ENCODE data around the gene CPED1.

The CPED1 gene

GRCh38 chr7:121020989-121021969 is 32.8 kb downstream of the CPED1 start:
- no peak for TF ChIP-seq CTCF (conservative IDR thresholded peaks at IDR 0.05)
- H3K27ac ChIP-seq = peak overlapping the region; percentile 85

DNA sequence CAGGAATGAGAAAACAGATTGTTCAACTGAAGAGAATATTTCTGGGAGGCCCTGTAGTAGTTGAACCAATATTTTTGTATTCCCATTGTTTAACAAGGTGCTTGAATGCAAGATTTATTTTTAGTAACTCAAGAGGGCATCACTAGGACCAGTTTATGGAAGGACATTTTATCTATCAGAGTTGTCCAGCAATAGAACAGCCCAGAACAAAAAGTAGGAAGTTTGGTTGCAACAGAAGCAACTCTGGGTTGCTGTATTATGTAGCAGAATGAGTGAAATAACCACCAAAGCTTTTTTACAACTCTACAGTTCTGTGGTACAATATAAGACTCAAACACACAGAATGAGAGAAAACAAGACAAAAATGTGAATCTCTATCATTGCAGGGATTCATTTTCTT is 34.7 kb downstream of the CPED1 start:
- no peak for TF ChIP-seq CTCF (conservative IDR thresholded peaks at IDR 0.05)
- H3K27ac ChIP-seq = peak overlapping the region; percentile 85

DNA sequence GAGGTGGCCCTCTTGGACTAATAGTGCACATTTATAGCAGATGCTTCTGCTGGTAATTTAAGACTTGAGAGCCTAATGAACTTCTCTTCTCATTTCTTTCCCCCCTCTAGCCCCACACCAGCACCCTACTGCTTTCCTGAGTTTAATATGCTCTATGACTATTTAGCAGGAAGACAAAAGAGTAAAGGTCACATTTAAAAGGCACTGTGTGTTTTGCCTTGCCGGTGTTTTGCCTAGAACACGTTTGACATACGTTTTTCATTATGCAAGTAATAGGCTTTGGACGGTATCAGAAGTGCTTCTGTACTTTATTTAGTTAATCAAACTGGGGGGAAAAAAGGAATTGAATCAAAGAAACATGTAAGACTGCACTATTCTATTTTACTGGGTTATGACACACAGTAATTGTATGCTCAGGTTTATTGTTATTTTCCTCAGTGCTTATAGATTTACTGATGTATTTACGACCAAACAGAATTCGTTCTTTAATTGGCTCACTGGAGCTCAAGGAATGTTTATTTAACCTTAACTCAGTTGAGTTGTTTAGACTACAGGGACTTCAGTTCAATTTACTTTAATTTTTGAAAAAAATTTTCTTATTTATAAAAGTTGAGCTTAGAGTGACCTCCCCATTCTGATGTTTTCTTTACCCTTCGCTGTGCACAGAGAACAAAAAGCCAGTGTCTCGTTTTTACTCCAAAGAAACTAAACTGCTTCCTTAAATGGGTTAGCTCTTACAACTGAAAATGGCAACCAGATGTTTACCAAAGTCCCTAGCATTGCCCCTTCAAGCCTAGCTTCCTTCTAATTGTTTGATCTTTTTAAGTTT is 35.4 kb downstream of the CPED1 start:
- no peak for TF ChIP-seq CTCF (conservative IDR thresholded peaks at IDR 0.05)
- peak overlapping the region; percentile 85 for H3K27ac ChIP-seq

- H3K27ac ChIP-seq = peak overlapping the region; percentile 85
- no peak for TF ChIP-seq CTCF (conservative IDR thresholded peaks at IDR 0.05)
Observed at GRCh38 chr7:121024611-121025010, 36.1 kb downstream of the CPED1 start.

GRCh38 chr7:121026159-121026558 is 37.6 kb downstream of the CPED1 start:
- no peak overlapping the region for H3K27ac ChIP-seq
- TF ChIP-seq CTCF (conservative IDR thresholded peaks at IDR 0.05) = no peak

DNA sequence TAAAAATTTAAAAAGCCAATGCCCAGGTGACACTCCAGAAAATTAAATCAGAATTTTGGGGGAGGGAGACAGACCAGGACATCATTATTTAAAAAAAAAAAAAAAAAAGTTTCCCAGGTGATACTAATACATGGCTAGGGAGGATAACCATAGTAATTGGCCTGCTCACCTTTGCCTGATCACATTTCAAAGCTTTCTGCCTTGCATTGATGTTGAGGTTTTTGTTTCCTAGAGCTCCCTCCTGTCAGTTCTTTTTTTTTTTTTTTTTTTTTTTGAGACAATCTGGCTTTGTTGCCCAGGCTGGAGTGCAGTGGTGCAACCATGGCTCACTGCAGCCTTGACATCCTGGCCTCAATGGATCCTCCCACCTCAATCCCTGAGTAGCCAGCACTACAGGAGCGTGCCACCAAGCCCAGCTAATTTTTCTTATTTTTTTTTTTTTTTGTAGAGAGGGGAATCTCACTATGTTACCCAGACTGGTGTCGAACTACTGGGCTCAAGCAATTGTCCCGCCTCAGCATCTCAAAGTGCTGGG is 38.1 kb downstream of the CPED1 start:
- no peak for TF ChIP-seq CTCF (conservative IDR thresholded peaks at IDR 0.05)
- no peak overlapping the region for H3K27ac ChIP-seq
